IPS-20b (cell line): ENCODE data around the gene GLE1.
"Not testable (repeated sequence)": the region's sequence is repeated elsewhere in the genome, so short reads cannot be mapped to it uniquely, and the experiment has no call there.

ENCODE experiments used
- H3K27ac ChIP-seq: one replicate; pipeline ENCODE4 v1.5.1; 2013; ENCODE audit warnings: low read length
- H3K27me3 ChIP-seq: 2 replicates; pipeline ENCODE4 v1.6.1; 2013; ENCODE audit warnings: mild to moderate bottlenecking, low read length, inconsistent platforms; ENCODE audit not compliant: insufficient read depth
- H3K36me3 ChIP-seq: 2 replicates; pipeline ENCODE4 v1.6.1; 2013; ENCODE audit warnings: low read depth, mild to moderate bottlenecking, inconsistent platforms, low read length, moderate library complexity; ENCODE audit not compliant: insufficient read depth
- H3K4me1 ChIP-seq: 2 replicates; pipeline ENCODE4 v1.6.1; 2013; ENCODE audit warnings: mild to moderate bottlenecking, control low read depth, inconsistent platforms, low read length, moderate library complexity; ENCODE audit not compliant: insufficient read depth
- H3K4me3 ChIP-seq: 2 replicates; pipeline ENCODE4 v1.5.1; 2013; ENCODE audit warnings: mild to moderate bottlenecking, low read length, inconsistent platforms
- H3K9ac ChIP-seq: 2 replicates; pipeline ENCODE4 v1.6.1; 2013; ENCODE audit warnings: low read depth, mild to moderate bottlenecking, inconsistent platforms, low read length, moderate library complexity
- H3K9me3 ChIP-seq: 2 replicates; pipeline ENCODE4 v1.6.1; 2013; ENCODE audit warnings: mild to moderate bottlenecking, low read depth, low read length, inconsistent platforms; ENCODE audit not compliant: insufficient read depth

The GLE1 gene

DNA sequence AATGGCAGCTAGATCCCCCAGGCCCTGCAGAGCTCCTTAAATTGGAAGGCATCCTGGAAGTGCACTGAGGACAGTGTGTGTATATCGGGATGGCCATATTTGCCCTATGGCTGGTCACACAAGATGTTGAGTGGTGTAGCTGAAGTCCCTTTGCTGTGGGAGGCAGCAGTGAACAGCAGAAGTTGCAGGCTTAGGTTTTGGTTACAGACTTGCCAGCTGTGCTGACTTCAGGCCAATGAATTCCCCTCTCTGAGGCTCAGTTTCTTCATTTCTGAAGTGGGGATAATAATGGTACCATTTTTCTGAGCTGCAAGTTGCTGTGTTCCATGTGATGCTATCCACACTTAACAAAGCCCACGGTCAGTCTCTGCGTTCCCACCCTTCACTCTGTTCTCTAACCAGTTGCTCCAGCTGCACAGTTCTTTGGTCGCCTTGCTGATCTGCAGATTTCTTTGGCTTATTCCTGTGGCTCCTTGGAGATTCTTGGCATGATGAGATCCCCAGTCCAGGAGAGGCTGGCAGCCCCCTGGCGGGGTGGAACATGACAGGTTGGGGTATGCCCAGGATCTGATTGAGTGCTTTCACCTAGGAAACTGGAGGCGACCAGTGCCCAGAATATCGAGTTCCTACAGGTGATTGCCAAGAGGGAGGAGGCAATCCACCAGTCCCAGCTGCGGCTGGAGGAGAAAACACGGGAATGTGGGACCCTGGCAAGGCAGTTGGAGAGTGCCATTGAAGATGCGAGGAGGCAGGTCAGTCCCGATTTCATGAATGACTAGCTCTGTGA, 6.5 kb upstream of the GLE1 start:
- no peaks in the 10 kb centered on the region for H3K4me1 ChIP-seq
- H3K36me3 ChIP-seq: peaks cover 17% of the 10 kb centered on the region; the same call in 1 of the 2 replicates
- no peaks in the 10 kb centered on the region for H3K9me3 ChIP-seq
- H3K4me3 ChIP-seq: no peak overlapping the region
- no peaks in the 10 kb centered on the region for H3K27me3 ChIP-seq
- H3K27ac ChIP-seq: no peak overlapping the region
- no peak overlapping the region for H3K9ac ChIP-seq

DNA sequence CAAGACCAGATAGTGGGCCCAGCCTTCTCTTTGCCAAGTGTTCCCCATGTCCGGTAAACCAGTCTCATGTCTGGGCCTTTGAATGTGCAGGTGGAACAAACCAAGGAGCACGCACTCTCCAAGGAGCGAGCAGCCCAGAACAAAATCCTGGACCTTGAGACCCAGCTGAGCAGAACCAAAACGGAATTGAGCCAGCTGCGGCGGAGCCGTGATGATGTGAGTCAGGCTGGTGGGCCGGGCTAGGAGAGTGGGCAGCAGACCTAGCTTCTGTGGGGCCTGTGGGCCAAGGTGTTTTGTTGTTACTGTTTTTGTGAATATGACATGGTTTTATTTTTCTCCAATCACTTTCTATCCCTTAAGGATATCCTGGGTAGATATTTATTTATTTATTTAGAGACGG, 5.6 kb upstream of the GLE1 start:
- H3K27ac ChIP-seq: no peak overlapping the region

DNA sequence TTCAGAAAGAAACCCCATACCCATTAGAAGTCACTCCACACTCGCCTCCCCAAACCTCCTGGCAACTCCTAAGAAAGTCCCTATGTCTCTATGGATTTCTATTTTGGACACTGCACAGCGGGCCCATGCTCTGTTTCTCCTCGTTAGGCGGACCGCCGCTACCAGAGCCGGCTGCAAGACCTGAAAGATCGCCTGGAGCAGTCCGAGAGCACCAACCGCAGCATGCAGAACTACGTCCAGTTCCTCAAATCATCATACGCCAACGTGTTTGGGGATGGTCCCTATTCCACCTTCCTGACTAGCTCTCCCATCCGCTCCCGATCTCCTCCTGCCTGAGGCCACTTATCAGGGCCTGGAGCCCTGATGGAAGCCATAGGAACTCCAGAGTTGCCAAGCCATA, 4.6 kb upstream of the GLE1 start:
- H3K4me3 ChIP-seq: no peak overlapping the region
- peaks cover 3% of the 10 kb centered on the region; the same call in 1 of the 2 replicates for H3K4me1 ChIP-seq
- H3K27me3 ChIP-seq: no peaks in the 10 kb centered on the region
- H3K9ac ChIP-seq: no peak overlapping the region
- H3K36me3 ChIP-seq: peaks cover 17% of the 10 kb centered on the region; the same call in 1 of the 2 replicates
- H3K9me3 ChIP-seq: no peaks in the 10 kb centered on the region
- H3K27ac ChIP-seq: no peak overlapping the region

More for the DNA sequence above, 5.6 kb upstream of the GLE1 start:
- Histone ChIP-seq H3K4me3 (no peak overlapping the region), H3K9me3 (no peaks in the 10 kb centered on the region), H3K9ac (no peak overlapping the region), H3K27me3 (no peaks in the 10 kb centered on the region), H3K36me3 (peaks cover 17% of the 10 kb centered on the region; the same call in 1 of the 2 replicates), H3K4me1 (peaks cover 1% of the 10 kb centered on the region; the same call in 1 of the 2 replicates)

GRCh38 chr9:128503415-128503825, 1.1 kb upstream of the GLE1 start:
- H3K27me3 ChIP-seq, H3K9me3 ChIP-seq, H3K4me1 ChIP-seq, H3K4me3 ChIP-seq, H3K27ac ChIP-seq: not testable (repeated sequence)
- Histone ChIP-seq H3K9ac (peak overlapping the region; percentile 51; the same call in 1 of the 2 replicates), H3K36me3 (peaks cover 11% of the 10 kb centered on the region; the same call in 1 of the 2 replicates)

DNA sequence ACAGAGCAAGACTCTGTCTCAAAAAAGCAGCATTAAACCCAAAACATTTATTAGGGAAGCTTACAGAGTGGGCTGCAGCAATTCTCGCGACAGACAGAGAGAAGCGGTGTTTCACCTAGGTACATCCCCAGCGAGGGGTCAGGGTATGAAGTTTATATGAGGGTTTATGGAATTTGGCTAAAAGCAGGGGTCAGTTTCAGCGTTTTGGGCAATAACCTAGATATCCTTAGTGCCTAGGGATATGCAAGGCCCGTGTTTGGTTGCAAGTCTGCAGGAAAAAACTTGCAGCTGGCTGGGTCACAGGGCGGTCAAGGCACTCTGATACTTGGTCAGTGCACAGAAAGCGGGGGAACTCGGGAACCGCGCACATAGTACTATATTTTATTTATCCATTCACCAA, 649 bp upstream of the GLE1 start:
- Histone ChIP-seq H3K4me1 (peaks cover 7% of the 10 kb centered on the region; the same call in 1 of the 2 replicates), H3K9ac (peak overlapping the region; percentile 51; the same call in 1 of the 2 replicates), H3K4me3 (peak overlapping the region; percentile 94), H3K9me3 (no peaks in the 10 kb centered on the region), H3K36me3 (peaks cover 10% of the 10 kb centered on the region; the same call in 1 of the 2 replicates), H3K27ac (no peak overlapping the region), H3K27me3 (no peaks in the 10 kb centered on the region)

DNA sequence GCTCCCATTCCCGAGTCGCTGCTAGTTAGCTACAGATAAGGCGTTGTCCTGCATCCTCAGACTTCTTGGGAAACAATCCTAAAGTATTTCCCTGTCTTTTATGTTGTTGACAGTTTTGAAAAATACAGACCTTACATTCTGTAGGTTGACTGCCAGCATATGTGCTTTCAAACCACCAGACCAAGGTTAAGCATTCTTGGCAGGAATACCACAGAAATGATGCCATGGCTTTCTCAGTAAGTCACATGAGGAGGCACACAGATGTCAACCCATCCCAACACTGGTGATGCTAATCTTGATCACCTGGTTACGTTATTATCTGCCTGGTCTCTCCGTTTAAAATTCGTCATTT, 871 bp downstream of the GLE1 start:
- no peaks in the 10 kb centered on the region for H3K27me3 ChIP-seq
- H3K27ac ChIP-seq: no peak overlapping the region
- H3K4me3 ChIP-seq: peak overlapping the region; percentile 94
- no peaks in the 10 kb centered on the region for H3K9me3 ChIP-seq
- peak overlapping the region; percentile 79; the same call in 1 of the 2 replicates for H3K9ac ChIP-seq
- H3K36me3 ChIP-seq: peaks cover 9% of the 10 kb centered on the region; the same call in 1 of the 2 replicates
- peaks cover 7% of the 10 kb centered on the region; the same call in 1 of the 2 replicates for H3K4me1 ChIP-seq

- not testable (repeated sequence) for H3K36me3 ChIP-seq, H3K9ac ChIP-seq, H3K9me3 ChIP-seq, H3K27ac ChIP-seq, H3K4me1 ChIP-seq, H3K27me3 ChIP-seq
- H3K4me3 ChIP-seq: 0 out of 2 replicates have a peak overlapping the region, but pooled peaks have one; percentile 94
These were observed 1.4 kb downstream of the GLE1 start for GRCh38 chr9:128505906-128506305.

DNA sequence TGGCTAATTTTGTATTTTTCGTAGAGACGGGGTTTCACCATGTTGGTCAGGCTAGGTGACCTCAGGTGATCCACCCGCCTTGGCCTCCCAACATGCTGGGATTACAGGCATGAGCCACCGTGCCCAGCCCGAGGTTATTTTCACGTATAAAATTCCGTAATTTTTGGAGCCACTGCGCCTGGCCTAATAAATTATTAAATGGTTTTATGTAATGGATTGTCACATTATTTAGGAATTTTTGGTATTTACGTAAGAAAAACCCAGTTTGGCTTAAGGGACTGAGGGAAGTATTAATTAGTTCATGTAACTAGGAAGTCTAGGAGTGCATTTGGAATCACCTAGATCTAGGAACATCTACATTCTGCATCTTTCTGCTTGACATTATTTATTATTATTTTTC, 8.3 kb downstream of the GLE1 start:
- no peak overlapping the region for H3K4me3 ChIP-seq
- H3K27ac ChIP-seq: no peak overlapping the region
- H3K27me3 ChIP-seq: no peaks in the 10 kb centered on the region
- no peaks in the 10 kb centered on the region for H3K4me1 ChIP-seq
- H3K9me3 ChIP-seq: no peaks in the 10 kb centered on the region
- no peak overlapping the region for H3K9ac ChIP-seq
- H3K36me3 ChIP-seq: peaks cover 22% of the 10 kb centered on the region; the same call in 1 of the 2 replicates

DNA sequence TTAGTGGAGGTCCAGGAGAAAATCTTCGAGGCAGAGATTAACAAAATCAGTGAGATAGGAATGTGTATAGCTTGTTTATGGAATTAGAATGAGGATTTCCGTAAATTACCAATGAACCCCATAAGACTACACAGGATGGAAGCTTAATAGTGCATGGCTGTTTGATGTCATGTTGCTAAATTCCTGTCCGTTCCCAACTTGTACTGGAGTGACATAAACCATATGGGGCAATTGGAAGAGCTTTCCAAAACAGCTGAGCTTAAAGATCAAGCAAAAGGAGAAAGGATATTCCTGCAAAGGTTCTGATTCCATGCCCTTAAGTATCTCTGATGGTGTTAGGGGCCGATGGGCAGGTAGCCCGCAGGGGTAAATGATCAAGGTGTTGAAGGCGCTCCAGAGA, 17.4 kb downstream of the GLE1 start:
- no peak overlapping the region for H3K4me3 ChIP-seq
- H3K27ac ChIP-seq: no peak overlapping the region
- H3K9me3 ChIP-seq: no peaks in the 10 kb centered on the region
- no peaks in the 10 kb centered on the region for H3K27me3 ChIP-seq
- no peaks in the 10 kb centered on the region for H3K4me1 ChIP-seq
- H3K36me3 ChIP-seq: peaks cover 25% of the 10 kb centered on the region
- H3K9ac ChIP-seq: no peak overlapping the region

DNA sequence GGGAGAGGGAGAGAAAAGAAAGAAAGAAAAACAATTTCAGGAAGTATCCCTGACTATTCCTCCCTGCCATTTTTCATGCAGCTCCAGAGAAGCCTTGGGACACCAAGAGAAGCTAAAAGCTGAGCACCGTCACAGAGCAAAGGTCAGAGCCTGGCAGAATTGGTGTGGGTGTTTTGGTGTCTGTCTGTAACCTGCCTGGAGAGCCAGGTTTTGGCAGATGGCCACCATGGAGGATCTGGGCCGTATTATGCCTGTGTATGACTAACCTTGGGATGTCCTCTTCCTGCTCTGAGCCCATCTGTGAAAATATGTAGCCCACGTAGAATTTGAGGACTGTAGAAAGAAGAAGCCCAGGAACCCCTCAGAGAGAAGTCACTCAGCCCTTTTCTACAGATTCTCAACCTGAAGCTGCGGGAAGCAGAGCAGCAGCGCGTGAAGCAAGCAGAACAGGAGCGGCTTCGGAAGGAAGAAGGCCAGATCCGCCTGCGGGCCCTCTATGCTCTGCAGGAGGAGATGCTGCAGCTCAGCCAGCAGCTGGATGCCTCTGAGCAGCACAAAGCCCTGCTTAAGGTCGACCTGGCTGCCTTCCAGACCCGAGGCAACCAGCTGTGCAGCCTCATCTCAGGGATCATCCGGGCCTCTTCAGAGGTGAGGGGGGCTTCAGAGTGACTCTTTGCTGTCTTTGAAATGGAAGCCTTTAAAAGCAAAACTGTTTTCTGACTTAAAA, 18.8 kb downstream of the GLE1 start:
- H3K27ac ChIP-seq: no peak overlapping the region
- no peaks in the 10 kb centered on the region for H3K9me3 ChIP-seq
- no peaks in the 10 kb centered on the region for H3K27me3 ChIP-seq
- H3K4me1 ChIP-seq: no peaks in the 10 kb centered on the region
- peaks cover 27% of the 10 kb centered on the region for H3K36me3 ChIP-seq
- H3K9ac ChIP-seq: no peak overlapping the region
- no peak overlapping the region for H3K4me3 ChIP-seq

DNA sequence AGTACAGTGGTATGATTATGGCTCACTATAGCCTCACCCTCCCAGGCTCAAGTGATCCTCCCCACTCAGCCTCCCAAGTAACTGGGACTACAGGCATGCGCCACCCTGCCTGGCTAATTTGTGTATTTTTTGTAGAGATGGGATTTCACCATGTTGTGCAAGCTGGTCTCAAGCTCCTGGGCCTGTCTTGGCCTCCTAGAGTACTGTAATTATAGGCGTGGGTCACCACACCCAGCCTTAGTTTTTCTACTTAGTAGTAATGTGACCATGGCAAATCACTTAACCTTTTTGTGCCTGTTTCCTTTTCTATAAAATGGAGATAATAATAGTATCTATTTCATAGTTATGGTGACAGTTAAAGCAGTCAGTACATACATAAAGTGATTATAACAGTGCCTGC, 22.2 kb downstream of the GLE1 start:
- Histone ChIP-seq H3K4me3 (no peak overlapping the region), H3K27me3 (no peaks in the 10 kb centered on the region), H3K9me3 (no peaks in the 10 kb centered on the region), H3K4me1 (no peaks in the 10 kb centered on the region), H3K27ac (no peak overlapping the region), H3K9ac (no peak overlapping the region), H3K36me3 (peaks cover 38% of the 10 kb centered on the region)
